OCI-LY1 (cell line): Measurements from ENCODE around the gene EIF4EBP2.

Experiments
- H2AFZ ChIP-seq: fragments of 200-600 bp; sonication (generic), shearing (Covaris generic); 2 replicates; pipeline ENCODE4 v1.6.0; 2014; ENCODE audit warnings: antibody characterized with exemption, mild to moderate bottlenecking, low read length
- H3F3A ChIP-seq: fragments of 200-600 bp; sonication (generic), shearing (Covaris generic); 2 replicates; pipeline ENCODE4 v1.6.0; 2014; ENCODE audit warnings: mild to moderate bottlenecking, antibody characterized with exemption, low read length, moderate library complexity; ENCODE audit not compliant: insufficient read depth
- H3K27ac ChIP-seq: fragments of 200-600 bp; sonication (generic); 2 replicates; pipeline ENCODE4 v1.5.1; 2014; ENCODE audit warnings: low read length, mixed run types, mild to moderate bottlenecking, low read depth; ENCODE audit not compliant: poor library complexity, severe bottlenecking
- H3K27me3 ChIP-seq: fragments of 200-600 bp; sonication (generic); 2 replicates; pipeline ENCODE4 v1.6.0; 2014; ENCODE audit warnings: antibody characterized with exemption, mild to moderate bottlenecking, low read length, moderate library complexity; ENCODE audit not compliant: insufficient read depth
- H3K36me3 ChIP-seq: fragments of 200-600 bp; sonication (generic); 2 replicates; pipeline ENCODE4 v1.6.1; 2014; ENCODE audit warnings: mild to moderate bottlenecking, antibody characterized with exemption, low read length, moderate library complexity, mixed read lengths; ENCODE audit not compliant: insufficient read depth
- H3K4me1 ChIP-seq: fragments of 200-600 bp; sonication (generic); 2 replicates; pipeline ENCODE4 v1.5.1; 2014; ENCODE audit warnings: mild to moderate bottlenecking, low read length, moderate library complexity; ENCODE audit not compliant: insufficient read depth, severe bottlenecking
- H3K4me2 ChIP-seq: fragments of 200-600 bp; sonication (generic), shearing (Covaris generic); 2 replicates; pipeline ENCODE4 v1.6.1; 2014; ENCODE audit warnings: low read length
- H3K4me3 ChIP-seq: fragments of 200-600 bp; sonication (generic); 2 replicates; pipeline ENCODE4 v1.5.1; 2014; ENCODE audit warnings: low read length, low read depth, mild to moderate bottlenecking, mixed read lengths; ENCODE audit not compliant: poor library complexity, severe bottlenecking
- H3K79me2 ChIP-seq: fragments of 200-600 bp; shearing (Covaris generic); 2 replicates; pipeline ENCODE4 v1.6.1; 2016; ENCODE audit warnings: mixed run types, low read length, mixed read lengths; ENCODE audit not compliant: insufficient read depth
- H3K9ac ChIP-seq: fragments of 200-600 bp; sonication (generic), shearing (Covaris generic); 2 replicates; pipeline ENCODE4 v1.6.1; 2014; ENCODE audit warnings: mild to moderate bottlenecking, low read length, mixed read lengths
- H3K9me2 ChIP-seq: fragments of 200-600 bp; sonication (generic), shearing (Covaris generic); 2 replicates; pipeline ENCODE4 v1.6.1; 2014; ENCODE audit warnings: low read depth, mild to moderate bottlenecking, low read length, mixed read lengths
- H3K9me3 ChIP-seq: fragments of 200-600 bp; shearing (Covaris generic); 2 replicates; pipeline ENCODE4 v1.6.1; 2014; ENCODE audit warnings: low read length, mixed read lengths
- H4K20me1 ChIP-seq: fragments of 200-600 bp; sonication (generic), shearing (Covaris generic); 2 replicates; pipeline ENCODE4 v1.6.0; 2016; ENCODE audit warnings: mild to moderate bottlenecking, low read length; ENCODE audit not compliant: insufficient read depth
- EZH2 ChIP-seq: fragments of 200-600 bp; sonication (generic), shearing (Covaris generic); IDR thresholded peaks from 2 replicates; pipeline ENCODE4 v1.8.0; 2017; ENCODE audit warnings: borderline replicate concordance, mixed run types, mild to moderate bottlenecking, antibody characterized with exemption, low read length, moderate library complexity, mixed read lengths
- TF ChIP-seq, protein P1 (sequence below): fragments of 200-600 bp; sonication (generic), shearing (Covaris generic); IDR thresholded peaks from 2 replicates; pipeline ENCODE4 v1.5.1; 2017; ENCODE audit warnings: mild to moderate bottlenecking, antibody characterized with exemption, low read length, moderate library complexity, mixed read lengths

Gene EIF4EBP2

DNA sequence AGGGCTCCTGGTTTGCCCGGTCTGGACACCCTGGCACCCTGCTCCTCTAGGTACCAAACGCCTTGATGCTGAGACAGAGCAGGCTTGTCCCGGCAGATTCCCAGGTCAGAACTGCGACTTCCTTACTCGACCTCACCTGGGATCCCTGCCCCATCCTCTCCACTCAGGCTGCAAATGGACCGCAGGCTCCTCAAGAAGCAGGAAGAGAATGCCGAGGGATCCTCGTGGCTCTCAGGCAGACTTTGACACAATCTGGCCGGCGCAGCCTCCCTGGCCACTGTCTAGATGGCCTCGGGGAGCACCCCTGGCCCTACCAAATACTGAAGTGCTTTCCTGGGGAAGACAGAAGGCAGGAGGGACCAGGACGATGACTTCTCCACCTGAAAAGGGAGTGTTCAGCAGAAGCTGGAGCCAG, 38.0 kb downstream of the EIF4EBP2 start:
- no peaks in the 10 kb centered on the region for H4K20me1 ChIP-seq
- H3K4me2 ChIP-seq: no peak overlapping the region
- no peak overlapping the region for H3K4me3 ChIP-seq
- no peak overlapping the region for H3K27ac ChIP-seq
- no peaks in the 10 kb centered on the region for H3K4me1 ChIP-seq
- H3K36me3 ChIP-seq: no peaks in the 10 kb centered on the region
- no peaks in the 10 kb centered on the region for H3K9me2 ChIP-seq
- no peaks in the 10 kb centered on the region for H3K79me2 ChIP-seq
- TF ChIP-seq EZH2: no peak
- TF ChIP-seq, protein P1, sequence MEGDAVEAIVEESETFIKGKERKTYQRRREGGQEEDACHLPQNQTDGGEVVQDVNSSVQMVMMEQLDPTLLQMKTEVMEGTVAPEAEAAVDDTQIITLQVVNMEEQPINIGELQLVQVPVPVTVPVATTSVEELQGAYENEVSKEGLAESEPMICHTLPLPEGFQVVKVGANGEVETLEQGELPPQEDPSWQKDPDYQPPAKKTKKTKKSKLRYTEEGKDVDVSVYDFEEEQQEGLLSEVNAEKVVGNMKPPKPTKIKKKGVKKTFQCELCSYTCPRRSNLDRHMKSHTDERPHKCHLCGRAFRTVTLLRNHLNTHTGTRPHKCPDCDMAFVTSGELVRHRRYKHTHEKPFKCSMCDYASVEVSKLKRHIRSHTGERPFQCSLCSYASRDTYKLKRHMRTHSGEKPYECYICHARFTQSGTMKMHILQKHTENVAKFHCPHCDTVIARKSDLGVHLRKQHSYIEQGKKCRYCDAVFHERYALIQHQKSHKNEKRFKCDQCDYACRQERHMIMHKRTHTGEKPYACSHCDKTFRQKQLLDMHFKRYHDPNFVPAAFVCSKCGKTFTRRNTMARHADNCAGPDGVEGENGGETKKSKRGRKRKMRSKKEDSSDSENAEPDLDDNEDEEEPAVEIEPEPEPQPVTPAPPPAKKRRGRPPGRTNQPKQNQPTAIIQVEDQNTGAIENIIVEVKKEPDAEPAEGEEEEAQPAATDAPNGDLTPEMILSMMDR: no peak
- no peak overlapping the region for H2AFZ ChIP-seq
- H3K9ac ChIP-seq: no peak overlapping the region
- H3F3A ChIP-seq: no peaks in the 10 kb centered on the region
- H3K9me3 ChIP-seq: no peaks in the 10 kb centered on the region
- H3K27me3 ChIP-seq: peaks cover 3% of the 10 kb centered on the region; the same call in 1 of the 2 replicates

DNA sequence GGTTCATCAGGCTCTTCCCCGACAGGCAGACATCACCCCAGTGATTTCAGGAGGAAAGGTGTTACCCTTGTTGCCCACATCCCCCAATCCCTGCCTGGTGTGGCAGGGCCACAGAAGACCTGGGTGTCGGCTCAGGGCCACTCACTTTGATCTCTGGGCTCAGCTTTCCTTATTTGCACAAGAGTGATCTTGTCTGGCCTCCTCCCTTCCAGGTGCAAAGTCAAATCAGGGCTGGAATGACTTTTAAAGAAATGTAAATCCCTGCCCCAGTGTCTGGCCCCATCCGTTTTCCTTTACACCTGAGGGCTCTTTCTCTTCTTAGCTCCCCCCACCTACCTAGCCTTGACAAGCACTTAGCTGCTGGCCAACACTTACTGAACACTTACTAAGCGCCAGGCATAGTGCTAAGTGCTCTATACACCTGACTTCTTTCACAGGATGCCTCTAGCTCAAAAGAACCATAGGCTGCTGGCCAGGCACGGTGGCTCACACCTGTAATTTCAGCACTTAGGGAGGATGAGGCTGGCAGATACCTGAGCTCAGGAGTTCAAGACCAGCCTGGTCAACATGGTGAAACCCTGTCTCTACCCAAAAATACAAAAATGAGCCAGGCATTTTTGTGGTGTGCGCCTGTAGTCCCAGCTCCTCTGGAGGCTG, 38.5 kb downstream of the EIF4EBP2 start:
- TF ChIP-seq, protein P1: no peak
- TF ChIP-seq EZH2: no peak
- Histone ChIP-seq H3K4me3 (no peak overlapping the region), H3K9ac (no peak overlapping the region), H3K27ac (no peak overlapping the region), H3K79me2 (no peaks in the 10 kb centered on the region), H3K4me1 (no peaks in the 10 kb centered on the region), H3K9me2 (no peaks in the 10 kb centered on the region), H3F3A (no peaks in the 10 kb centered on the region), H4K20me1 (no peaks in the 10 kb centered on the region), H3K36me3 (no peaks in the 10 kb centered on the region), H3K27me3 (peaks cover 3% of the 10 kb centered on the region; the same call in 1 of the 2 replicates), H3K4me2 (no peak overlapping the region), H3K9me3 (no peaks in the 10 kb centered on the region), H2AFZ (no peak overlapping the region)

DNA sequence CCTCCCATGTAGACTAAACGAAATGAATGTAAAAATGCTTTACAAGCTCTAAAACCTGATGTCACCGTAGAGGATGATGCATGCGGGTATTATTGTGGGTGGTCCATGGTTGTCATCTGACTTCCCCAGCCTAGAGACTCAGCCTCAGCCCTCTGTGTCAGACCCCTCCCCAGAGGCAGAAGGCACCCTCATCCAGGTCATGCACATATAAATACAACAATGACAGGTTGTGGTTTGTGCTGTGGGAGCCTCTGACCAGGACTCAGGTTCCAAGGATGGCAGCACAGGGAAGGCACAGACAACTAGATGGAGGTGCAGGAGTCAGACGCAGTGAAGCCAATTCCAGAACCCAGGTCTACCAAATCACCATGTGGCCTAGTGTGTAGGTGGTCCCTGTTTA, 40.8 kb downstream of the EIF4EBP2 start:
- no peaks in the 10 kb centered on the region for H4K20me1 ChIP-seq
- no peaks in the 10 kb centered on the region for H3K36me3 ChIP-seq
- H3K9ac ChIP-seq: no peak overlapping the region
- peaks cover 3% of the 10 kb centered on the region; the same call in 1 of the 2 replicates for H3K27me3 ChIP-seq
- no peak for TF ChIP-seq EZH2
- TF ChIP-seq, protein P1: no peak
- H3K4me2 ChIP-seq: no peak overlapping the region
- no peaks in the 10 kb centered on the region for H3F3A ChIP-seq
- no peak overlapping the region for H3K27ac ChIP-seq
- no peaks in the 10 kb centered on the region for H3K9me3 ChIP-seq
- H3K9me2 ChIP-seq: no peaks in the 10 kb centered on the region
- H2AFZ ChIP-seq: no peak overlapping the region
- H3K79me2 ChIP-seq: no peaks in the 10 kb centered on the region
- H3K4me1 ChIP-seq: no peaks in the 10 kb centered on the region
- no peak overlapping the region for H3K4me3 ChIP-seq
